Osteoblast (primary cell): Measurements from ENCODE around the gene SRSF6. TPM values are rescaled to one million over a fixed set of nuclear protein-coding genes. Genes with fewer than 3 reads are reported as not detected.

ENCODE experiments used
- DNase-seq: peaks from one replicate; pipeline ENCODE4 v3.0.0; 2011; ENCODE audit warnings: low spot score, mixed read lengths; ENCODE audit not compliant: insufficient read length; ENCODE audit errors: missing footprints
- H2AFZ ChIP-seq: 2 replicates; pipeline ENCODE4 v1.6.0; 2011; ENCODE audit warnings: mild to moderate bottlenecking, low read length
- H3K27ac ChIP-seq: 2 replicates; pipeline ENCODE4 v1.5.1; 2011; ENCODE audit warnings: mild to moderate bottlenecking, low read depth, low read length, moderate library complexity
- H3K27me3 ChIP-seq: 2 replicates; pipeline ENCODE4 v1.6.0; 2012; ENCODE audit warnings: mild to moderate bottlenecking, control low read depth, inconsistent platforms, low read length, moderate library complexity; ENCODE audit not compliant: insufficient read depth
- H3K36me3 ChIP-seq: 2 replicates; pipeline ENCODE4 v1.5.1; 2011; ENCODE audit warnings: mild to moderate bottlenecking, low read length, control low read depth, moderate library complexity; ENCODE audit not compliant: insufficient read depth
- H3K4me1 ChIP-seq: 2 replicates; pipeline ENCODE4 v1.5.1; 2011; ENCODE audit warnings: mild to moderate bottlenecking, low read length, control low read depth, moderate library complexity; ENCODE audit not compliant: insufficient read depth
- H3K4me2 ChIP-seq: 2 replicates; pipeline ENCODE4 v1.6.0; 2011; ENCODE audit warnings: mild to moderate bottlenecking, low read length; ENCODE audit not compliant: insufficient read depth
- H3K4me3 ChIP-seq: fragments of 200-600 bp; sonication (generic); 3 replicates; pipeline ENCODE4 v1.5.1; 2012; ENCODE audit warnings: mild to moderate bottlenecking, low read length, inconsistent platforms; ENCODE audit not compliant: insufficient read depth
- H3K79me2 ChIP-seq: 2 replicates; pipeline ENCODE4 v1.6.0; 2012; ENCODE audit warnings: mild to moderate bottlenecking, low read length, control low read depth, inconsistent platforms; ENCODE audit not compliant: insufficient read depth
- H3K9me3 ChIP-seq: 2 replicates; pipeline ENCODE4 v1.5.1; 2011; ENCODE audit warnings: low read depth, low read length, control low read depth
- H4K20me1 ChIP-seq: 2 replicates; pipeline ENCODE4 v1.6.0; 2012; ENCODE audit warnings: mild to moderate bottlenecking, low read length, control low read depth; ENCODE audit not compliant: insufficient read depth
- CTCF ChIP-seq: IDR thresholded peaks from 2 replicates; pipeline ENCODE4 v1.5.1; 2011; ENCODE audit warnings: mild to moderate bottlenecking, low read depth, low read length, moderate library complexity; ENCODE audit errors: extremely low read depth
- total RNA-seq: library from RNA; depleted of rRNA; stranded (reverse); fragments of >200 nt; gene quantifications from 2 replicates; pipeline ENCODE4 v1.2.3, GENCODE V29; 2012

Gene SRSF6
- total RNA-seq, 1 donor = 81.1 TPM

- Histone ChIP-seq H3K4me1 (no peaks in the 10 kb centered on the region), H3K27me3 (peaks cover 41% of the 10 kb centered on the region), H2AFZ (peak within 1 kb of the TSS; percentile 70), H3K4me3 (peak within 1 kb of the TSS; percentile 72), H3K9me3 (no peaks in the 10 kb centered on the region), H3K79me2 (no peaks in the 10 kb centered on the region), H4K20me1 (no peaks in the 10 kb centered on the region), H3K4me2 (peak within 1 kb of the TSS; percentile 86), H3K36me3 (no peaks in the 10 kb centered on the region), H3K27ac (no peak within 1 kb of the TSS)
- TF ChIP-seq CTCF = no peak
- DNase-seq = peak; percentile 94
Observed at GRCh38 chr20:43507150-43508080, 49.7 kb downstream of the SRSF6 start, which contains the start of gene L3MBTL1. L3MBTL1 (plus strand) TSS chr20:43507697; CDS start chr20:43513504, 5,807 bp downstream.

- Histone ChIP-seq H3K27ac (no peak overlapping the region), H3K27me3 (peaks cover 35% of the 10 kb centered on the region), H4K20me1 (no peaks in the 10 kb centered on the region), H3K4me2 (peak overlapping the region; percentile 86), H3K36me3 (no peaks in the 10 kb centered on the region), H3K4me1 (no peaks in the 10 kb centered on the region), H2AFZ (peak overlapping the region; percentile 70), H3K79me2 (no peaks in the 10 kb centered on the region), H3K4me3 (peak overlapping the region; percentile 72), H3K9me3 (no peaks in the 10 kb centered on the region)
- DNase-seq = peak; percentile 90
- no peak for TF ChIP-seq CTCF
Observed at GRCh38 chr20:43508106-43508505, 50.4 kb downstream of the SRSF6 start.

GRCh38 chr20:43508604-43509040 is 50.9 kb downstream of the SRSF6 start:
- no peak for DNase-seq
- Histone ChIP-seq H3K4me3 (peak overlapping the region; percentile 72), H4K20me1 (no peaks in the 10 kb centered on the region), H3K36me3 (no peaks in the 10 kb centered on the region), H3K9me3 (no peaks in the 10 kb centered on the region), H3K27me3 (peaks cover 35% of the 10 kb centered on the region), H2AFZ (no peak overlapping the region), H3K4me2 (peak overlapping the region; percentile 86), H3K79me2 (no peaks in the 10 kb centered on the region), H3K4me1 (peaks cover 4% of the 10 kb centered on the region), H3K27ac (no peak overlapping the region)
- no peak for TF ChIP-seq CTCF

- Histone ChIP-seq H3K27me3 (peaks cover 19% of the 10 kb centered on the region), H2AFZ (no peak overlapping the region), H3K9me3 (no peaks in the 10 kb centered on the region), H3K27ac (no peak overlapping the region), H3K4me3 (no peak overlapping the region), H3K4me2 (no peak overlapping the region), H4K20me1 (no peaks in the 10 kb centered on the region), H3K36me3 (no peaks in the 10 kb centered on the region), H3K79me2 (no peaks in the 10 kb centered on the region), H3K4me1 (peaks cover 5% of the 10 kb centered on the region)
- DNase-seq = no peak
- TF ChIP-seq CTCF = no peak
Observed at GRCh38 chr20:43511879-43512278, 54.2 kb downstream of the SRSF6 start.
